COLO668 (cell line): ENCODE measurements around the gene SRPK2.
"Not testable (repeated sequence)": the region's sequence is repeated elsewhere in the genome, so short reads cannot be mapped to it uniquely, and the experiment has no call there.

Experiments
- DNase-seq: peaks from one replicate; lab custom pipeline; 2025; ENCODE audit not compliant: unreplicated experiment; lab: John Stamatoyannopoulos, UW

SRPK2 gene

DNA sequence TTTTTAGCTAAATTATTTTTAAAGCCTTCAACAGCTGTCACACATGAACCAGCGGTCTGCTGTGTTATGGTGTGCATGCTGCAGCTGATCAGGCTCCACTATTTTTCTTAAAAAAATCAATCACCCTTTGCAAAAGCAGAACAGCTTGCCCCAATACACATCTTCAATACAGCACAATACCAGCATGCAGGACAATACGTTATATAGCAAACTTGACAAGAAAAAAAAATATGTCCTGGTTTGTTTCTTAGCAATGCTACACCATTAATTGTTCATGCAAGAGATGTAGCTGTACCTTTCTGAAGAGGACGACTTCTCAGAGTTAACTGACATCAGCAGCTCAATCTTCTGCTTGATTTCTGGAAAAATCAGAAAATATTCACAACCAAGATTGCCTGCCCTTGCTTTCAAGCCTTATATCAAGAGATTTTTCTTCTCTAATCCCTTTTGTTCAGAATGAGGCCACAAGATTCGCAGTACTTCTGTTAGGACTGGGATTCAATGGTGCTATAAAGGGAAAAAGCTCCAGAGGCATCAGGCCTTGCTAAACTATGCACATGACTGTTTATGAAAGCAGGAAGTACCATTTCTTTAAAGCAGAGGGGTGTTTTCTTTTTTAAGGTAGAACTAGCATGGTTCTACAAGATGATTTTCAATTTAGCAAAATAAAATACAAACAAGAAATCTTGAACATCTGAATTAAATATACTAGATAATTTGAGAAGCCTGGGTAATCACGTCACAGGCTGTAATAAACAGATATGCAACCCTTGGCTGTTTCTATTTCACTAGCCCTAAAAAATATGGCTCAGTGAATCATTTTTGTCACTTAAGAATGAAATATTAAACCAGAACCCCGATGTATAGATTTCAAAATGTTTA lies 120.0 kb downstream of the SRPK2 start:
- no peak for DNase-seq

DNA sequence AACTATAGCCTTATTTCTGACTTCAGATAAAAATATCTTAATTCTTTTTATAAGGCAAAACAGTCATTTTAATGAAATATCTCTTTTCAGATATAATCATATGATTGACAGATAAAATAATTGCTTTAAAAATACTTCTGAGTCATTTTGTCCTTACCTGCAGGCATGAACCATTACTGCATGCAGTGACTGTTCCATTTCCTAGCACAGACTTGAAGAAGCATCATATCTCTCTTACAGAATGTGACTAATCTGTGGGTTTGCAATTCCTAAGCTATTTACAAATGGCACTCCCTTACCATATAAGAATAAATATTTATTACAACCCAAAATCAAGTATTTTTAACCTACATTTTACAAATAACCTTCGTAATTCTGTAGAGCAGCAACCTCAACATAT lies 120.7 kb downstream of the SRPK2 start:
- DNase-seq, result no peak

DNA sequence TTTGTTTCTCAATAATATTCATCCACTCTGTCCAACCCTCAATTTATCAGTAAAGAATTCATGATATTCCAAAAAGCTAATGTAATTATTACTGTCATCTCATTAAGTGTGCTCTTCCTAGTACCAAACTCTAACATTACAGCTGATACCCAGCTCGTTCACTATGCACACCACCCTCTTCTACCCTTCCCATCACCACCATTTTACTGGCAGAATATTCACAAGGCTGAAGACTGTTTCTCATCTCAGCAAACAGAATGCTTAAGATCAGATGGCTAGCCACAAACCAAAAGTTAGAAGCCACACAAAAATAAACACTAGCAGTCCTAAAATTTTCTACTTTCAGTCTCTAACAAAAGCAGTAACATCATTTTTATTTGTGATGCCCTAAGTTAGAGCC lies 121.5 kb downstream of the SRPK2 start:
- DNase-seq, result no peak

DNA sequence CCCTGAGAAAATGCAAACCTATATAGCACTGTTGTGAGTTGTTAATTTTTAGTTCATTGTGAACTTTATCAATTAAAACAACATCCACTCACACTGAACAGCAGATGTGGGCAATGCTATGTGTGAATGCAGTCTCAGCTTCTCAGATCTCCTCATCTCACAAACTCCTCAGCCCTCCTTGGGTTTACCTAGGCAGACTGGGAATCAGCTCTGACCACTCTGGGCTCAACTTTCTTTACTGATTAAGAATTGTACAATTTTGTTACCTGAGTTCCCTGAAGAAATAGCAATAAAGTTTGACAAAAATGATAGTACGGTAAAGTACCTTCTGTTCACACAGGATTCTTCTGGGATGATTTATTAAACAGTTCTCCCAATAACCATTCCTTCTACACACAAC lies 124.0 kb downstream of the SRPK2 start:
- no peak for DNase-seq

DNA sequence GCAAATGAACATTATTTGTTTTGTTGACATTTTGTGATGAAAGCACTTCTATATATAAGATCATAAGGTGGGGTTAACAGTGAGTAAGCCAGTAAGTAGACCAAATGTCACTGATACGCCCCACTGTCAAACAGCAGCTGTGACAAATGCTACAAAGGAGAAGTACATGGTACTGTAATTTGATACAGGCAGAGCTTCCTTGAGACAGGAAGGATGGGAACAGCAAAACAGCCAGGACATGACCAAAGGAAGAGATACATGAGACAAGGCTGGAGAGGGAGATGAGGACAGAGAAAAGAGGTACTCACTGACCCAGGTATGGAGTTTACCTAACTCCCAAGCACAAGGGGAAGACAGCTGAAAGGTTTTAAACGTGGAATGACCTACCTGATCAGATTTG lies 127.0 kb downstream of the SRPK2 start:
- DNase-seq, result peak; percentile 8

DNA sequence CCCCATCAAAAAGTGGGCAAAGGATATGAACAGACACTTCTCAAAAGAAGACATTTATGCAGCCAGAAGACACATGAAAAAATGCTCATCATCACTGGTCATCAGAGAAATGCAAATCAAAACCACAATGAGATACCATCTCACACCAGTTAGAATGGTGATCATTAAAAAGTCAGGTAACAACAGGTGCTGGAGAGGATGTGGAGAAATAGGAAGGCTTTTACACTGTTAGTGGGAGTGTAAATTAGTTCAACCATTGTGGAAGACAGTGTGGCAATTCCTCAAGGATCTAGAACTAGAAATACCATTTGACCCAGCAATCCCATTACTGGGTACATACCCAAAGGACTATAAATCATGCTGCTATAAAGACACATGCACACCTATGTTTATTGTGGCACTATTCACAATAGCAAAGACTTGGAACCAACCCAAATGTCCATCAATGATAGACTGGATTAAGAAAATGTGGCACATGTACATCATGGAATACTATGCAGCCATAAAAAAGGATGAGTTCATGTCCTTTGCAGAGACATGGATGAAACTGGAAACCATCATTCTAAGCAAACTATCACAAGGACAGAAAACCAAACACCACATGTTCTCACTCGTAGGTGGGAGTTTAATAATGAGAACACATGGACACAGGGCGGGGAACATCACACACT lies 128.4 kb downstream of the SRPK2 start:
- not testable (repeated sequence) for DNase-seq

DNA sequence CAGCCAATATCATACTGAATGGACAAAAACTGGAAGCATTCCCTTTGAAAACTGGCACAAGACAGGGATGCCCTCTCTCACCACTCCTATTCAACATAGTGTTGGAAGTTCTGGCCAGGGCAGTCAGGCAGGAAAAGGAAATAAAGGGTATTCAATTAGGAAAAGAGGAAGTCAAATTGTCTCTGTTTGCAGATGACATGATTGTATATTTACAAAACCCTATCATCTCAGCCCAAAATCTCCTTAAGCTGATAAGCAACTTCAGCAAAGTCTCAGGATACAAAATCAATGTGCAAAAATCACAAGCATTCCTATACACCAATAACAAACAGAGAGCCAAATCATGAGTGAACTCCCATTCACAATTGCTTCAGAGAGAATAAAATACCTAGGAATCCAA lies 129.8 kb downstream of the SRPK2 start:
- not testable (repeated sequence) for DNase-seq

DNA sequence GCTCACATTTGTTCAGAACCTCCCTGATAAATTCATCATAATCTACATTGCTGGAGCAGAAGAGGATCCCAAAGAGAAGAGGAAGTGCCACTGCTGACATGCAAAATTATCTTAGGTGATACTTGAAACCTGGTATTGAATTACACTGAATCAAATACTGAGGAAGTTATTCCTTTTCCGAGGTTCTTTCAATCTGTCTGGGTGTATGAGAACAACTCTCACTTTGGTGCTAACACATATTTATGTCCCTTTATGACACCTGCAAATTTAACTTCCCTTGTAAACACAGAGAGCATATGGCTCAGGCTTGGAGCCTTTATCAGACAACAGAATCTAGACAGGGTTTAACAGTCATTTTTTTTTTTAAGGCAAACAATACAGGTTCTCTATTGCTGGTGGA lies 131.4 kb downstream of the SRPK2 start:
- DNase-seq, result no peak

DNA sequence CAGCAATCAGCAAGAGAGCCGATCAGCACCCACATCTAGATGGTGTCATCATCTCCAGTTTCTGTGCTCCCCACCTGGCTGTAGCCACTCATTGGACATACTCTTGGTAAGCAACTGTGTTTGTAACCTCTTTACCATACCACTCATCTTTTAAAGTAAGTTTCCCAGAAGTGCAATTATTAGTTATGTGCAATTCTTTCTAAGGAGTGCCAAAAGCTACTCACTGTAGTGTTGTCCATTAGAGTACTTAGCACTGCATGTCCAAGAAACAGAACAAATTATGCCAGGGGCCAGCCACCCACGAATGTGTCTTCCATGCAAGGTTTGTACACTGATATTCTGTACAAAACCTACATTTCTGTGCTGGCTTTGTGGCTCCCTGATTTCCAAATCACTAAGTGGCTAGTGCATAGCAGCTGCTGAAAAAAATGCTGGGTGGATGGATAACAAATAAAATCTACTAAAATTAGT lies 131.9 kb downstream of the SRPK2 start:
- no peak for DNase-seq

DNA sequence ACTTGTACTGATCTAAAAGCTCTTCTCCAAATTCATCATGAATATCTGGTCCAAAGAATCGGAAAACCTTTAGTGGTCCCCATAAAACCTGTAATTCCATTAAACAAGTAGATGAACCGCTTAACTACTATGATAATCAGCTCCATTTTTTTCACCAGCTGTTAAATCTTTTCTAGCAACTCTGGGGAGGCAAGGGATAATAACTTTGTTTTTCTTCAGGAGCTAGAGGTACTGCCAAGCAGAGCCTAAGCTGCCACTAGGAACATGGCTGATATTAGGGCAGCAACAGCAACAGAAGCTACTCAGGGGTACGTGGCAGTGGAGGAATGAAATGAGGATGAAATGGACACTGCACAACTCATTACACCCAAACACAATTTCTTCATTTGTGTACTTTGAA lies 138.0 kb downstream of the SRPK2 start:
- DNase-seq, result no peak

DNA sequence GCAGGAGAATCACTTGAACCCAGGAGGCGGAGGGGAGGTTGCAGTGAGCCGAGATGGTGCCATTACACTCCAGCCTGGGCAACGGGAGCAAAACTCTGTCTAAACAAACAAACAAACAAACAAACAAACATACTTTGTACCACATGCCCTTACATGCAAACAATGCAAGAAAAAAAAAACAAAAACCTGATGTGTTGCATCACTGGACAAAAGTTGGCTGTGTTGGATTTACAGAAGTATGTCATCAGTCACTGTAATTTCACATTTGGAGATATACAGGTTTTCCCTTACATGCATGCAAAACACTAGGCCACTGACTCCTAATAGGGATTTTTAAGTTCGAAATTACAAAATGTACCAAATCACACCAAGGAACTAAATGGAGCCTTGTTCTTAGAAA lies 138.5 kb downstream of the SRPK2 start:
- DNase-seq, result no peak

DNA sequence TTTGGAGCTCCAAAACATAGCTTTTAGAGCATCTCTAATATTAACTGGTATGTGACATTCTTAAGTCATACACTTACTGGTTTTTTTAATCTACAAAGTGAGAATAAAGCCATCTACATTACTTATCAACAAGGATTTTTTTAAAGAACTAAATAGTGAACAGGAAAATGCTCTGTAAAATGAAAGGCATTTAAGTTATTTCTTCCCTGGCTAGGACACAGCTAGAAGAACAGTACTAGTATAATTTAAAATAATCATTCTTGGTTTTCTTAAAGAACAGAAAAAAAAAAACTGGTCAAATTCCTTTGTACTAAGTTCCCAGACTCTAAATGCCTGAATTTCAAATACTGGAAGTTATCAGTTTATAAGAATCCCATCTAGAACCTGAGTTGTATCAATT lies 139.5 kb downstream of the SRPK2 start:
- DNase-seq, result no peak

DNA sequence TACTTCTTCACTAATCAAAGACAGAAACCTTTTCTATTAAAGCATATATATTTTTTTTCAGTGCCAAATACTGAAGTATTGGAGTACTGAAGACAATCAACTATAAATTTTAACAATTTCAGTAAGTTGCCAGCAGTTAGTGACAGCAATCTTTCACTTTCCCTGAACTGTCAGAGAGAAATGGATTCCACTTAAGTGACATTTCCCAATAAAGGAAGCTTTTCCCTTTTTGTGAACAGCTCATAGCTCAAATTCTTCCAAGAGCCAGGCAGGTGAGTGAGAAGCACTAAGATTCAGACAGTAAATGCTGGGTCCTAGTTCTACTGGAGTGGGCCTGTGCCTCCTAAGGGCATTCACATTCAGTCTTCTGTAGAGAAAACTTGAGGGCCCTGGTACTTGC lies 142.0 kb downstream of the SRPK2 start:
- DNase-seq, result no peak

DNA sequence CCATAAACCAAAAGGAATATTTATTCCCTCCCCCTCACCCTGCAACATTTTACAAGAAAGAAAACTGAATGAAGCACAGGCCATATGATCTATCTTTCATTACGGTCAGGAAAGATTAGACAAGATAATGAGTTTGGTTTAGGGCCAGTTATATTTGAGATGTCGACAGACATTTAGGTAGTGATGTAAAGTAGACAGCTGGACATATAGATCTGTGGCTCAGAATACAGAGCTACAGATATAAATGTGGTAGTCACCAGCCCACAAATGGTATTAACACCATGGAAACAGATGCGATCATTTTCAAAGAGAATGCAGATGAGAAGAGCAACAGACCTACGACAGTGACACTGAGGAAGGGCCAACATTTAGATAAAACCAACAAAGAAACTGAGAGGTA lies 142.5 kb downstream of the SRPK2 start:
- no peak for DNase-seq

DNA sequence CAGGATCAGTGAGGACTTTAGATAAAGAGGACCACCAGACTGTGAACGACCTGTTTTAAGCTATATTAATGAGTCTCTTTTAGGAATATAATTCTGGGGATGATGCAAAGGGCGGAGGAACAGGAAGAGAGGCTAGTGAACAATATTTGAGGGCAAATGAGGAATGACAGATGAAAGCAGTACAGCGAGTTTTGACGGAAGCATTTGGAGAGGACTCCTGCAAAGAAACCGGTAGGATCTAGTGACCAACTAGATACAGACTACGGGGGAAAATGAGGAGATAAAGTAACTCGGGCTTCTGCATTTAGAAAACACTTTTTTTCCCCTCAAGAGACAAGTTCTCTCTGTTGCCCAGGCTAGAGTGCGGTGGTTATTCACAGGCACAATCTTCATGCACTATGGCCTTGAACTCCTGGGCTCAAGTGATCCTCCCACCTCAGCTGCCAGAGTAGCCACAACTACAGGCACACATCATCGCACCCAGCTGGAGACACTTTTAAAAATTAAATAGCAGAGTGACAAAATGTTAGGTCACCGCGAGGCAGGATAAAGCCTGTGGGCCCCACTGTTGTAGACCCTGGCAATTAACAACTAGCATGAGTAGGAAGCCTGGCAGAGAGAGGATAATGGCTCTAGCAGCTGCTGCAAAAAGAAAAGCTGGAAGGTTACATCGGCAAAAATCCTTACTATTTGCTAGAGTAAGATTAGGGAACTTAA lies 143.2 kb downstream of the SRPK2 start:
- peak; percentile 6 for DNase-seq

DNA sequence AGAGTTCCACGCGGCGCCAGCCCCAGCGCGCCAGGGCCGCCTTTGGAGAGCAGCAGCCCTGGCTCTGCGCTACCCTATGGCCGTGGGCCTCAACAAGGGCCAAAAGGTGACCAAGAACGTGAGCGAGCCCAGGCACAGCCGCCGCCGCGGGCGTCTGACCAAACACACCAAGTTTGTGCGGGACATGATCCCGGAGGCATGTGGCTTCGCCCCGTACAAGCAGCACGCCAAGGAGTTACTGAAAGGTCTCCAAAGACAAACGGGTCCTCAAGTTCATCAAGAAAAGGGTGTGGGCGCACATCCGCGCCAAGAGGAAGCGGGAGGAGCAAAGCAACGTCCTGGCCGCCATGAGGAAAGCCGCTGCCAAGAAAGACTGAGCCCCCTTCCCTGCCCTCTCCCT lies 144.1 kb downstream of the SRPK2 start:
- no peak for DNase-seq

DNA sequence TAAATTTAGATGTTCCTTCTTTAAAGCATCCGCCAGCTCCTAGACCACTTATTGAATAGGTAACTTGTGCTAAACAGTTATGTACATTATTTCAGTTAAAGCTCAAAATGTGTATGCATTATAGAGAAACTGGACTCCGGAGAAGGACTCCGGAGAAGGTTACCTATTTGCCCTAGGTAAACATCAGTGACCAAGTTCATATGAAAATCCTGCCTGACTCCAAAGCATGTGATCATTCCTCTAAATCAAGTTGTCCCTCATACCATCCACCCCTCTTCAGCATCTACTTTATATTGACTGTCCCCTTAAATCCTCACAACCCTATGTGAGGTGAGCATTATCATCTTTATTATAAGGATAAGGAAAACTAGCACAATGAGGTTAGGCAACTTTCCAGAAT lies 147.5 kb downstream of the SRPK2 start:
- no peak for DNase-seq

DNA sequence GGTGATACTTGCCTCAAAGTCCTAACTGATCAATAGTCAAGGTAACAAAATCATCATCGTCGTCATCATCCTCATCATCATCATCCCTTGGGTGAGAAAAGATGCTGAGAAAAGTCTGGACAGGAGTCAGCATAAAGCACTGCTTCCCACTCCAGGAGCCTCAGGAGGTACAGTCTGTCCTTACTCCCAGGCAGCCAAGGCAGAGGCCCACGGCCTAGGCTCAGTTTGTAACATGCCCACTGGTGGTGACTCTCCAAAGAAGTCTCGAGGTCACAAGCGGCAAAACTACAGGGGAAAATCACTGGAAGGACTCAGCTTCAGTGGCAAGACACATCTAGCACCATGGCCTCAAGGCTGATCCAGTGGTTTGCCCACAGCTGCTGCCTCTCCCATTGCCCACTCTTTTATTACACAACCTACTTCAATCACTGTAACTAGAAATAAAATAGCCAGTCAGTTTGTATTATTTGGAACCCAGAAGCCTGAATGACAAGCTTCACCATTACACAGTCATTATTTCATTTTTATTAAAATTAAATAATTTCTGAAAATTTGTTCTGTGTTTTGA lies 150.4 kb downstream of the SRPK2 start:
- no peak for DNase-seq

DNA sequence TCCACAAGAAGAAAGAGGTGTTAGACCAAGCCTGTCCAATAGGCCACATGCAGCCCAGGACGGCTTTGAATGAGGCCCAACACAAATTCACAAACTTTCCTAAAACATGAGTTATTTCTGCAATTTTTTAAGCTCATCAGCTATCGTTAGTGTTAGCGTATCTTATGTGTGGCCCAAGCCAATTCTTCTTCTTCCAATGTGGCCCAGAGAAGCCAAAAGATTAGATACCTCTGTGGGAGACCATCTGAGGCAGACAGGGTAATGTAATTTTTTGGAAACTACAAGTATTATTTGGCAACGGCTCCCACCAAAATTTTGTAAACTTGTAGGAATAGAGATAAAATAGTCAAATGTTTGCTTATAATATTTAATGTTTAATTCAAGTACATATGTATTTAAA lies 153.8 kb downstream of the SRPK2 start:
- DNase-seq, result no peak

DNA sequence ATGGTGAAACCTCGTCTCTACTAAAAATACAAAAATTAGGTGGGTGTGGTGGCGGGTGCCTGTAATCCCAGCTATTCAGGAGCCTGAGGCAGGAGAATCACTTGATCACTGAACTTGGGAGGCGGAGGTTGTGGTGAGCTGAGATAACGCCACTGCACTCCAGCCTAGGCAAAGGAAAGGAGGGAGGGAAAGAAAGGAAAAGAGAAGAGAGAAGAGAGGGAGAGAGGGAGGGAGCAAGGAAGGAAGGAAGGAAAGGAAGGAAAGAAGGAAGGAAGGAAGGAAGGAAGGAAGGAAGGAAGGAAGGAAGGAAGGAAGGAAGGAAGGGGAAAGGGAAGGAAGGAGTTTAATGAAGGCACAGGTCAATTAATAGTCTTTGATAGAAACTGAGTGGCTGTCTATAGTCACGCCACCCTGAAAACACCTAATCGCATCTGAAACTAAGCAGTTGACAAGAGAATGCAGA lies 155.9 kb downstream of the SRPK2 start:
- DNase-seq, result not testable (repeated sequence)

DNA sequence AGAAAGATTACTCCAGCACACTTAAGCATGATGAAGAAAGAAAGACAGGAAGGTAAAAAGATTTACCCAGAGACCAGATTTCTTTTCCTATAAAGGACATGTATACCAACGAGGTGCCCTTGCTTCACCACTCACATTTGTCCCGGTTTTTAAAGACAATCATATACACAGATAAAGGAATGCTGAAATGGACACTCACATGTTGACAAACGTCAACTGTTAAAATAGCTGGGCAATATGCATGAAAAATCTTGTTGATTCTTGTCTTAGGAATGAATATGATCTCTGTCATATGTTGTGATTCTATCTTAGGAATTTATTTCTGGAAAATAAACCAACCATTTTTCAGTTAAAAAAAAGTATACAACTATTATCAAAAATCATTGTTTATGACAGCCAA lies 158.2 kb downstream of the SRPK2 start:
- no peak for DNase-seq
